ENCODE measurements around the gene HMCN2. TPM values are rescaled to one million over a fixed set of nuclear protein-coding genes. Genes with fewer than 3 reads are reported as not detected.

The HMCN2 gene
- total RNA-seq, 1 donor from 2014 or later = not detected

- intact Hi-C loops (cut with micrococcal nuclease) = no loop called here
- peaks cover 2% of the 10 kb centered on the region for H3K36me3 Mint-ChIP-seq (ENCODE audit: low read depth)
- peaks cover 20% of the 10 kb centered on the region for H3K27me3 Mint-ChIP-seq
- DNase-seq = no peak
- H3K27ac Mint-ChIP-seq = no peak overlapping the region
- peak overlapping the region; percentile 32 for H3K4me3 Mint-ChIP-seq
- H3K4me1 Mint-ChIP-seq = peaks cover 14% of the 10 kb centered on the region
- H3K9me3 Mint-ChIP-seq = peaks cover 9% of the 10 kb centered on the region
Measured at GRCh38 chr9:130443840-130444492, 178.4 kb downstream of the HMCN2 start.

- intact Hi-C loops (cut with micrococcal nuclease) = no loop called here
- Mint-ChIP-seq H3K27me3 (peaks cover 18% of the 10 kb centered on the region), H3K4me1 (peaks cover 14% of the 10 kb centered on the region), H3K9me3 (peaks cover 5% of the 10 kb centered on the region), H3K4me3 (peak within 1 kb of the TSS; percentile 72), H3K27ac (no peak within 1 kb of the TSS), H3K36me3 (ENCODE audit: low read depth) (peaks cover 2% of the 10 kb centered on the region)
- DNase-seq = peak; percentile 84
Measured at GRCh38 chr9:130444565-130445221, 179.1 kb downstream of the HMCN2 start, which contains the start of gene ASS1. TSS of gene ASS1 (plus strand) at chr9:130444961. CDS start at chr9:130452229, 7,268 bp downstream.

DNA sequence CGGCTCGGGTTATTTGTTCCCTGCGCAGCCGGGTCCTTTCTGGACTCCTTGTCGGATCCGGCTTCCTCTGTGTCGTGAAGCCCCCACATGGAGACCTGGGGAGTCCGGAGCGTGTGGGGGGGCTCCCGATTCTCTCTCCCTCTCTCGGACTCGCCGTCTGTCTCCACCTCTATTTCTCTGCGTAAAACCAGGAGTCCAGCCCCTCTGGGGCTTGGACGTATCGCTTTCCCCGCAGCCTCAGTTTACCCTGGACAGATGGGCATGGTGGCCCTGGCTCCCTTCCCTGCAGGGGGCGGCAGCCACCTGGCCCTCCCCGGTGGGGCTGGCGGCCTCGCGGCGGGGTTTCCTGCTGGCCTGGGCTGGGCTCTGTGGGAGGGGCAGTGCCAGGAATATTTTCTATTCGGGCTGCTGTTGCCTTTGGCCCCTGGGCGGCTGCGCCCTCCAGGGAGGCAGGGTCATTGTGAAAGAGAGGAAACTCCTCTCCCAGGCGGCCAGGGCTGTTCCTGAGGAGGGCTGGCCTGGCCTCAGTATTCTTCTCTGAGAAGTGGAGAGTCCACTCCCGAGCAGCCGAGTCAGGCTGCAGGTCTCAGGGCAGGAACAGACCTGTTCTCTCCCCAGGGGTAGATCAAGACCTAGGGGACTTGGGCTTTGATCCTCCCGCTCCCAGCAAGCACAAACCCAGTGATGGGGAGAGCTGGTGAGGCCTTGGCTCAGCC is 179.9 kb downstream of the HMCN2 start:
- Mint-ChIP-seq H3K4me1 (peaks cover 14% of the 10 kb centered on the region), H3K27ac (no peak overlapping the region), H3K27me3 (peaks cover 18% of the 10 kb centered on the region), H3K4me3 (peak overlapping the region; percentile 72), H3K9me3 (peaks cover 5% of the 10 kb centered on the region), H3K36me3 (ENCODE audit: low read depth) (peaks cover 2% of the 10 kb centered on the region)
- intact Hi-C loops (cut with micrococcal nuclease) = no loop called here
- no peak for DNase-seq

GRCh38 chr9:130446101-130446861 is 180.7 kb downstream of the HMCN2 start:
- DNase-seq = no peak
- H3K9me3 Mint-ChIP-seq = peaks cover 5% of the 10 kb centered on the region
- peaks cover 14% of the 10 kb centered on the region for H3K4me1 Mint-ChIP-seq
- intact Hi-C loops (cut with micrococcal nuclease) = no loop called here
- H3K27me3 Mint-ChIP-seq = peaks cover 18% of the 10 kb centered on the region
- peak overlapping the region; percentile 72 for H3K4me3 Mint-ChIP-seq
- no peak overlapping the region for H3K27ac Mint-ChIP-seq
- H3K36me3 Mint-ChIP-seq (ENCODE audit: low read depth) = peaks cover 2% of the 10 kb centered on the region

DNA sequence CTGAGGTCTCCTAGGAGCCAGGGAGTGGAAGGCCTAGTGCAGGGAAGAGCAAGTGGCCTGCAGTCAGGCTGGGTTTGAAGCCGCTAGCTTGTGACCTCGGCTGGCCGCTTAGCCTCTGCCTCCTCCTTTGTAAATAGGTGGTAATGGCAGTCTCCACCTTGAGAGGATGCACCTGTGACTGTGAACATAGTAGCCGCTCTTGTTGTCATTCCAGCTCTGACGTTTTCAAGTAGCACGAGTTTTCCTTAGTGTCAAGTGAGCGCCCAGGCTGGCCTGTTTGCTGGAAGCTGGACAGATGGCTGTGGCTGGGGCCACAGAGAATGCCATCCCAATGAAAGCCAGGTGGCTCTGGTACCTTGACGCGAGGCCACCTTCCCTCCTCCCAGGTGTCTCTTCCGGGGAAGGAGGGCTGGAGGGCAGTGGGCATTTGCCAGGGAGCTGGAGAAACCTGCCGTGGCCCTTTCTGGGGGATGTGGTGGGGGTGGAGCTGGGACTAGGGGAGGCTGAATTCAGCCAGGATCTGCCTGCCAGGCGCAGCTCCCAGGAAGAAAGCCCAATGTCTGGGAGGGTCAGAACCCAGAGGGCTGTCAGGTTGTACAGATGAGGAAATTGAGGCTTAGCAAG is 181.7 kb downstream of the HMCN2 start:
- intact Hi-C loops (cut with micrococcal nuclease) = no loop called here
- no peak overlapping the region for H3K27ac Mint-ChIP-seq
- no peaks in the 10 kb centered on the region for H3K9me3 Mint-ChIP-seq
- peaks cover 14% of the 10 kb centered on the region for H3K4me1 Mint-ChIP-seq
- peaks cover 14% of the 10 kb centered on the region for H3K27me3 Mint-ChIP-seq
- DNase-seq = no peak
- no peaks in the 10 kb centered on the region for H3K36me3 Mint-ChIP-seq (ENCODE audit: low read depth)
- no peak overlapping the region for H3K4me3 Mint-ChIP-seq

DNA sequence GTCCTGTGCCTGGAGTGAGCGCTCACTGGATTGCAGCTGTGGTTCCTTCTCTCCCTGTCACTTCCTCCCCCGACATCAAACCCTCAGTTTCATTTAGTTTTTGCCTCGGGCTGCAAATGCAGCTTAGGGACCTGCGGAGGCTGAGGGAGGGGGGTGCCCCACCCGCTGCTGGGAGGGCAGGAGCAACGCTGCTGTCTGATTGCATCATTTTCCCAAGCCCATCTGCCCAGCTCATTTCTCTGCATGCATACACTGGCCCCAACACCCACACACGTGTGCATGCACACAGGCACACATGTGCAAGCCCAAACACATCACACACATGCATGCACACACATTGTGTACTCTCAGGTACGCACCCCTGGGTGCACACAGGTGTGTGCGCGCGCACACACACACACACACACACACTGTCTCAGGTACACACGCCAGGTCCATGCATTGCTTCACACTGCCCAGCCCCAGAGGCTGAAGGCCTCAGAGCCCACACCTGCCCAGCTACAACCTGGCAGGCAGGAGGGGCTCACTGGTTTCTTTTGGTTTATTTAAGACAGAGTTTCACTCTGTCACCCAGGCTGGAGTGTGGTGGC is 182.6 kb downstream of the HMCN2 start:
- H3K36me3 Mint-ChIP-seq (ENCODE audit: low read depth) = no peaks in the 10 kb centered on the region
- no peaks in the 10 kb centered on the region for H3K9me3 Mint-ChIP-seq
- no peak overlapping the region for H3K4me3 Mint-ChIP-seq
- DNase-seq = peak; percentile 60
- H3K27me3 Mint-ChIP-seq = peaks cover 14% of the 10 kb centered on the region
- peak overlapping the region; percentile 0 for H3K27ac Mint-ChIP-seq
- H3K4me1 Mint-ChIP-seq = peaks cover 14% of the 10 kb centered on the region
- intact Hi-C loops (cut with micrococcal nuclease) = no loop called here

DNA sequence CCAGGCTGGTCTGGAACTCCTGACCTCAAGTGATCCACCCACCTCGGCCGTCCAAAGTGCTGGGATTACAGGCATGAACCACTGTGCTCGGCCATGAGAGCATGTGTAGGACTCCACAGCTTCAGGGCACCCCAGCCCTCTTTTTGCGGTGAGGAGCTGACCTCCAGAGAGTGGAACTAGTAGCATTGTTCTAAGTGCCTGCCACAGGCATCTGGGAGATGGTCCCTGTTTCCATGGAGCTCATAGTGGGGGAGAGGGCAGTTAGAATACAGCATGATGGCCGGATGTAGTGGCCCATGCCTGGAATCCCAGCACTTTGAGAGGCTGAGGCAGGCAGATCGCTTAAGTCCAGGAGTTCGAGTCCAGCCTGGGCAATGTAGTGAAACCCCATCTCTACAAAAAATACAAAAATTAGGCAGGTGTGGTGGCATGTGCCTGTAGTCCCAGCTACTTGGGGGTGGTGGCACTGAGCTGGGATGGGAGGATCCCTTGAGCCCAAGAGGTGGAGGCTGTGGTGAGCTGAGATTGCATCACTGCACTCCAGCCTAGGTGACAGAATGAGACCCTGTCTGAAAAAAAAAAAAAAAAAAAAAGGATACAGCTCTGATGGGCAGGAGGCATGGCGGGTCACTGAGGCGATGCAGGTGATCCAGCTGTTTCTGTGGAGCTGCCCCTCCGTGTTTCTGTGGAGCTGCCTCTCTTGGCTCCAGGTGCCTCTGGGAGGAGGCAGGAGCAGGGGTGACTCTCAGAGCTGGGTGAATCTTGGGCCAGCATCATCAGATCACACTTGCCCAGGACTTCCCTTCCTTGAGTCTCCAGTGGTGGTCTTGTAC is 183.4 kb downstream of the HMCN2 start:
- H3K9me3 Mint-ChIP-seq = no peaks in the 10 kb centered on the region
- H3K4me1 Mint-ChIP-seq = peaks cover 14% of the 10 kb centered on the region
- H3K27me3 Mint-ChIP-seq = peaks cover 9% of the 10 kb centered on the region
- DNase-seq = no peak
- H3K27ac Mint-ChIP-seq = no peak overlapping the region
- no peak overlapping the region for H3K4me3 Mint-ChIP-seq
- intact Hi-C loops (cut with micrococcal nuclease) = no loop called here
- H3K36me3 Mint-ChIP-seq (ENCODE audit: low read depth) = no peaks in the 10 kb centered on the region

GRCh38 chr9:130450344-130451003 is 184.9 kb downstream of the HMCN2 start:
- Mint-ChIP-seq H3K4me1 (peaks cover 14% of the 10 kb centered on the region), H3K27me3 (peaks cover 8% of the 10 kb centered on the region), H3K4me3 (no peak overlapping the region), H3K9me3 (no peaks in the 10 kb centered on the region), H3K27ac (no peak overlapping the region), H3K36me3 (ENCODE audit: low read depth) (no peaks in the 10 kb centered on the region)
- DNase-seq = no peak
- intact Hi-C loops (cut with micrococcal nuclease) = no loop called here

DNA sequence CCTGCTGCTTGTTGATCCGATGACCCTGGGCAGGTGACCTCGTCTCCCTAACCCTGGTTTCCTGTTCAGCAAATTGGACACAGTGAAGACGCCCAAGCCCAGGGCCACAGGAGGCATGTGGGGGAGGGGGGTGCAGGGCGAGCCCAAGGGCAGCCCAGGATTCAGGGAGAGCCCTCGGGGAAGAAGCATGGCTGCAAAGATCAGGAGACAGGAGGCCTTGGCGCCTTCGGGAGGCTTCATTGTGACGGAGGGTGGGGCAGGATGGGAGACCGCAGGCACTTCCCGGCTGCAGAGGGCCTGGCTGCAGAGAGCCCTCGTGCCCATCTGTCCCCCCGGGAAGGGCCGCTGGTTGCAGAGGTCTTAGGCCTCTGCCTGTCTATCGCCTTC is 185.4 kb downstream of the HMCN2 start:
- peaks cover 3% of the 10 kb centered on the region for H3K27me3 Mint-ChIP-seq
- DNase-seq = no peak
- peaks cover 12% of the 10 kb centered on the region for H3K4me1 Mint-ChIP-seq
- H3K36me3 Mint-ChIP-seq (ENCODE audit: low read depth) = no peaks in the 10 kb centered on the region
- H3K27ac Mint-ChIP-seq = no peak overlapping the region
- no peak overlapping the region for H3K4me3 Mint-ChIP-seq
- H3K9me3 Mint-ChIP-seq = no peaks in the 10 kb centered on the region
- intact Hi-C loops (cut with micrococcal nuclease) = no loop called here

- intact Hi-C loops (cut with micrococcal nuclease) = no loop called here
- Mint-ChIP-seq H3K27me3 (no peaks in the 10 kb centered on the region), H3K4me3 (no peak overlapping the region), H3K27ac (no peak overlapping the region), H3K9me3 (no peaks in the 10 kb centered on the region), H3K4me1 (peaks cover 10% of the 10 kb centered on the region), H3K36me3 (ENCODE audit: low read depth) (no peaks in the 10 kb centered on the region)
- peak; percentile 70 for DNase-seq
Measured at GRCh38 chr9:130451509-130452388, 186.2 kb downstream of the HMCN2 start.

GRCh38 chr9:130452835-130453234 is 187.3 kb downstream of the HMCN2 start:
- Mint-ChIP-seq H3K4me1 (peaks cover 5% of the 10 kb centered on the region), H3K4me3 (no peak overlapping the region), H3K27ac (no peak overlapping the region), H3K27me3 (no peaks in the 10 kb centered on the region), H3K9me3 (no peaks in the 10 kb centered on the region), H3K36me3 (ENCODE audit: low read depth) (no peaks in the 10 kb centered on the region)
- DNase-seq = no peak
- intact Hi-C loops (cut with micrococcal nuclease) = no loop called here

Measured in activated CD4-positive, alpha-beta T cell treated with anti-CD3 and anti-CD28 coated beads, Interleukin-2, amount 10 ng/mL, durations not matched to agents 24 days and 14 days (primary cell).